Diencephalon (tissue), 1 donor: ENCODE data around the gene LIN7A. TPM values are rescaled to one million over a fixed set of nuclear protein-coding genes. Genes with fewer than 3 reads are reported as not detected.

Source experiments
- small RNA-seq: library from RNA; depleted of rRNA; stranded (forward); fragments of <200 nt; gene quantifications from one replicate; pipeline ENCODE3, GENCODE V24; 2014
- total RNA-seq: library from RNA; depleted of rRNA; stranded (reverse); fragments of >200 nt; gene quantifications from one replicate; pipeline ENCODE4 v1.2.3, GENCODE V29; 2014

The LIN7A gene
- total RNA-seq, result 60.0 TPM

DNA sequence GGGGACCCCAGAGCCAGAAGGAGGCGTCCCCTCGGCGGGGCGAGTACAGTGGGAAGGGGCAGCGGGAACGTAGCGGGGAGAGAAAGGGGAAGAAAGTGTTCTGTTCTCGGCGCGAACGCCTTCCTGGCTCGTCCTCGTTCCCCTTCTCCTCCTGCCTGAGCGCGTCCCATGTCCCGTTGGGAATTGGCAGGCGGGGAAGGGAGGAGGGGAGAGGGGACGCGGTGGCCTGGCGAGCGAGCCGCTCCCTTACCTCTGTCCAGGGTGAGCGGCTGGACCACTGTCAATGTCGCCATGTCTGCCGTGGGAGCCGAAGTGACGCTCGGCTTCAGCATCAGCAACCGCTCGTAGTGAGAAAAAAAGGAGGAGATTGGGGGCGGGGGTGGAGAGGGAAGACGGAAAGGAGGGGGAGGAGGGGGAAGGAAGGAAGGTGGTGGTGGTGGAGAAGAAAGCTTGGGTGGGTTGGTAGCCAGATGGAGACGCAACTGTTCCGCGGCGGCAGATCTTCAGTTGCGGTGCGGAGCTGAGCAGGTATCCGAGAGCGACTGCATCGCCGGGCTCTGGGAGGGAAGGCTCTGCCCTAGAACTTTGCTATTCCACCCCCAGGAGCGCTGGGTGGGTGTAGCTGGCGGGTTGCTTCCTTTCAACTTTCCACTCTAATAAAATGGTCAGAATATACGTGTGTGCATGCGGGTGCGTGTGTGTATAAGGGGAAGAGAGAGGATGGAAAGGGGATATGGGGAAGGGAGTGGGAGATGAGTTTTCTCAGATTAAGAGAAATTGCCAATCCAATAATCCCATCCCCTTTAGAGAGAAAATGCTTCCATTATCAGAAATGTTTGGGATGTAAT lies at the start of gene LIN7A:
Gene LIN7A, minus strand, starts transcription at position 544 of the 848 bp plus-strand sequence. Its CDS starts 212 bp downstream, at position 332.

Small RNA genes within 50 kb of the gene (small RNA-seq; reads per million reads assigned to genes)
- gene MIR617 (not detected), gene MIR618 (0.98 reads per million, percentile 76 among the genes with 10 or more reads in this experiment)

Other genes starting within 250 kb of the LIN7A start
- 0.92 TPM for gene MYF6, start 230.3 kb downstream of the LIN7A start, total RNA-seq
- not detected for gene MYF5, start 221.0 kb downstream of the LIN7A start, total RNA-seq
- gene ACSS3, start 140.1 kb upstream of the LIN7A start, total RNA-seq, result 9.2 TPM